ENCODE measurements around the gene ARRB2. TPM values are rescaled to one million over a fixed set of nuclear protein-coding genes. Genes with fewer than 3 reads are reported as not detected.

The ARRB2 gene
- total and polyA plus RNA-seq, 2 of the 8 experiments (the other 6 are each of a cell fraction or from before 2014, with no cell fraction given), result 72.4 to 101 TPM

DNA sequence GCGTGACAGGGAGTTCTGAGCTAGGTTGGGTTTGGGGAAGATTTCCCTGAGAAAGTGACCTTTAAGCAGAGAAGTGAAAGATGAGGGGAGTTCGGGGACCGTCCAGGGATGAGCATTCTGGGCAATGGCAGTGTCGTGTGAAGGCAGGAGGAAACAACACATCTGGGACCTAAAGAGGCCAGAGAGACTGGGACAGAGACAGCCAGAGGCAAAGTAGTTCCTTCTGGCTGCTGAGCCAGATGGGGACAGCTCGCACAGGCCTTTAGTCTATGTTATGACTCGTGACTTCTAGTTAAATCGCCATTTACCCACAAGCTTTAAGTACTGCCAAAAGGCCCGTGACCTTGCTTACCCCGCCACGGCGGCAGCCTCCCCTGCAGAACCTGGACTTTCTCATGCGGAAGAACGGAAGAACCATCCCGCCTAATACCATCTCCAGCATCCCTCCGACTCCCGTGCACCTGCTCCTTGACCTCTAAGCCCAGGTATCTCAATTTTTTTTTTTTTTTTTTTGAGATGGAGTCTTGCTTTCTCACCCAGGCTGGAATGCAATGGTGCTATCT lies 12.3 kb downstream of the ARRB2 start:
- Histone ChIP-seq H2BK120ac (replicated peaks; ENCODE audit: low read depth, low read length) (no peak overlapping the region), H3K79me2 (ENCODE audit: control insufficient read depth in 1 of 2, insufficient read depth in 2 of 2, low read length in 2 of 2) (no peaks in the 10 kb centered on the region), H3K23me2 (ENCODE audit: low read depth, low read length) (no peaks in the 10 kb centered on the region), H3K4me3 (ENCODE audit: extremely low read depth in 1 of 4, insufficient read depth in 2 of 4, low read depth in 3 of 4, low read length in 4 of 4) (no peak overlapping the region), H3K4me1 (replicated peaks in 1 of 4; ENCODE audit: control insufficient read depth in 3 of 4, insufficient read depth in 4 of 4, low read length in 3 of 4) (no peaks in the 10 kb centered on the region), H2BK12ac (ENCODE audit: low read depth, low read length) (no peak overlapping the region), H3K4me2 (ENCODE audit: insufficient read depth in 1 of 2, low read depth in 2 of 2, low read length in 2 of 2) (no peak overlapping the region), H2BK5ac (ENCODE audit: low read depth, low read length) (no peak overlapping the region), H3K9me3 (ENCODE audit: insufficient read depth in 2 of 2, low read depth in 1 of 2, low read length in 1 of 2) (no peaks in the 10 kb centered on the region), H2BK15ac (ENCODE audit: low read length) (no peak overlapping the region), H3K79me1 (ENCODE audit: low read depth, low read length) (no peaks in the 10 kb centered on the region), H2AK5ac (ENCODE audit: low read depth, low read length) (no peak overlapping the region), H3K9ac (replicated peaks in 1 of 4; ENCODE audit: extremely low read depth in 1 of 4, low read depth in 3 of 4, low read length in 3 of 4) (no peak overlapping the region), H2BK20ac (ENCODE audit: low read length) (no peak overlapping the region), H4K20me1 (replicated peaks in 1 of 2; ENCODE audit: control insufficient read depth in 1 of 2, insufficient read depth in 2 of 2, low read length in 2 of 2) (no peaks in the 10 kb centered on the region), H2AFZ (ENCODE audit: low read length) (no peak overlapping the region), H3K4ac (replicated peaks; ENCODE audit: insufficient read length, low read depth, low read length) (no peak overlapping the region), H3K27me3 (replicated peaks in 1 of 4; ENCODE audit: control insufficient read depth in 3 of 4, extremely low read depth in 1 of 4, insufficient read depth in 3 of 4, low read length in 3 of 4) (no peaks in the 10 kb centered on the region), H3K56ac (replicated peaks; ENCODE audit: insufficient read length, low read depth, low read length) (no peak overlapping the region), H3K14ac (ENCODE audit: insufficient read length) (no peak overlapping the region), H3K23ac (ENCODE audit: insufficient read length) (no peak overlapping the region), H3K18ac (ENCODE audit: extremely low read depth, low read length) (no peak overlapping the region), H4K8ac (ENCODE audit: extremely low read depth, insufficient read depth, low read length) (no peak overlapping the region), H3K36me3 (ENCODE audit: control insufficient read depth in 2 of 4, insufficient read depth in 4 of 4, low read length in 3 of 4) (peaks cover 0 to 26% (median 11%) of the 10 kb centered on the region in 4 experiments; a peak in 6 of 8 replicates), H3K27ac (ENCODE audit: low read depth, low read length) (no peak overlapping the region), H4K5ac (ENCODE audit: insufficient read length, low read depth, low read length) (no peak overlapping the region), H4K91ac (replicated peaks; ENCODE audit: insufficient read length, low read length) (no peak overlapping the region)
- DNase-seq (ENCODE audit: low read depth in 1 of 2, low spot score in 2 of 2), result no peak
- TF ChIP-seq CREB1 (IDR thresholded peaks at IDR 0.05) (no peak), RNF2 (IDR thresholded peaks at IDR 0.05; ENCODE audit: borderline replicate concordance, low read depth, low read length, missing control alignments, poor library complexity, severe bottlenecking) (no peak), GABPA (IDR thresholded peaks at IDR 0.05; ENCODE audit: borderline replicate concordance, insufficient read depth, low read length) (no peak), BCL11A (IDR thresholded peaks at IDR 0.05; ENCODE audit: low read depth in 2 of 2, low read length in 2 of 2) (no peak), KDM5A (IDR thresholded peaks at IDR 0.05; ENCODE audit: low read length) (no peak), POLR2AphosphoS5 (IDR thresholded peaks at IDR 0.05; ENCODE audit: low read depth, low read length) (no peak), JUN (IDR thresholded peaks at IDR 0.05; ENCODE audit: low read depth, low read length) (no peak)
- TF ChIP-seq, protein P1, sequence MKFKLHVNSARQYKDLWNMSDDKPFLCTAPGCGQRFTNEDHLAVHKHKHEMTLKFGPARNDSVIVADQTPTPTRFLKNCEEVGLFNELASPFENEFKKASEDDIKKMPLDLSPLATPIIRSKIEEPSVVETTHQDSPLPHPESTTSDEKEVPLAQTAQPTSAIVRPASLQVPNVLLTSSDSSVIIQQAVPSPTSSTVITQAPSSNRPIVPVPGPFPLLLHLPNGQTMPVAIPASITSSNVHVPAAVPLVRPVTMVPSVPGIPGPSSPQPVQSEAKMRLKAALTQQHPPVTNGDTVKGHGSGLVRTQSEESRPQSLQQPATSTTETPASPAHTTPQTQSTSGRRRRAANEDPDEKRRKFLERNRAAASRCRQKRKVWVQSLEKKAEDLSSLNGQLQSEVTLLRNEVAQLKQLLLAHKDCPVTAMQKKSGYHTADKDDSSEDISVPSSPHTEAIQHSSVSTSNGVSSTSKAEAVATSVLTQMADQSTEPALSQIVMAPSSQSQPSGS (IDR thresholded peaks at IDR 0.05; ENCODE audit: low read length), result no peak
- TF ChIP-seq, protein P2, sequence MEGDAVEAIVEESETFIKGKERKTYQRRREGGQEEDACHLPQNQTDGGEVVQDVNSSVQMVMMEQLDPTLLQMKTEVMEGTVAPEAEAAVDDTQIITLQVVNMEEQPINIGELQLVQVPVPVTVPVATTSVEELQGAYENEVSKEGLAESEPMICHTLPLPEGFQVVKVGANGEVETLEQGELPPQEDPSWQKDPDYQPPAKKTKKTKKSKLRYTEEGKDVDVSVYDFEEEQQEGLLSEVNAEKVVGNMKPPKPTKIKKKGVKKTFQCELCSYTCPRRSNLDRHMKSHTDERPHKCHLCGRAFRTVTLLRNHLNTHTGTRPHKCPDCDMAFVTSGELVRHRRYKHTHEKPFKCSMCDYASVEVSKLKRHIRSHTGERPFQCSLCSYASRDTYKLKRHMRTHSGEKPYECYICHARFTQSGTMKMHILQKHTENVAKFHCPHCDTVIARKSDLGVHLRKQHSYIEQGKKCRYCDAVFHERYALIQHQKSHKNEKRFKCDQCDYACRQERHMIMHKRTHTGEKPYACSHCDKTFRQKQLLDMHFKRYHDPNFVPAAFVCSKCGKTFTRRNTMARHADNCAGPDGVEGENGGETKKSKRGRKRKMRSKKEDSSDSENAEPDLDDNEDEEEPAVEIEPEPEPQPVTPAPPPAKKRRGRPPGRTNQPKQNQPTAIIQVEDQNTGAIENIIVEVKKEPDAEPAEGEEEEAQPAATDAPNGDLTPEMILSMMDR (IDR thresholded peaks at IDR 0.05; ENCODE audit: control extremely low read depth in 1 of 3, insufficient read depth in 1 of 3, low read depth in 1 of 3, low read length in 3 of 3), result no peak
- ChIA-PET CTCF (ENCODE audit: partially characterized antibody) (interaction anchor here (1.4 kb wide), 1 partner anchor 8 kb away, joined by 4 read pairs; no protein-coding TSS in a partner anchor), POLR2A (ENCODE audit: partially characterized antibody) (interaction anchor here (1.5 kb wide), 1 partner anchor 12 kb away, joined by 3 read pairs; the partner anchor contains the start of gene ARRB2)
- no peak for FAIRE-seq
- WGBS, 2 experiments (ENCODE audit: extremely low coverage in 1 of 2, insufficient coverage in 1 of 2, insufficient read length in 1 of 2, insufficient replicate concordance in 2 of 2, low coverage in 1 of 2, low lambda C conversion rate in 2 of 2, missing lambda C conversion rate in 1 of 2), result 94% methylated on average over 16 of the region's 16 CpGs; no CpG with 5 or more reads in 1 of the 2 experiments

Measured in H1 (cell line).